ENCODE measurements around the gene DDB1.

- no peak for TF ChIP-seq GABPA (IDR thresholded peaks at IDR 0.05; ENCODE audit: low read depth)
- no peak for TF ChIP-seq CTCF (IDR thresholded peaks at IDR 0.05)
- TF ChIP-seq TAF1 (IDR thresholded peaks at IDR 0.05; ENCODE audit: borderline replicate concordance, low read depth, low read length), result no peak
- no peak for TF ChIP-seq IRF3 (IDR thresholded peaks at IDR 0.05; ENCODE audit: low read depth, low read length)
- no peak for TF ChIP-seq CHD2 (IDR thresholded peaks at IDR 0.05; ENCODE audit: low read length, partially characterized antibody)
- no peak for TF ChIP-seq NRF1 (IDR thresholded peaks at IDR 0.05; ENCODE audit: low read depth, low read length)
- TF ChIP-seq MAX (IDR thresholded peaks at IDR 0.05; ENCODE audit: low read depth), result no peak
- TF ChIP-seq YY1 (IDR thresholded peaks at IDR 0.05; ENCODE audit: low read depth), result no peak
- TF ChIP-seq REST (IDR thresholded peaks at IDR 0.05; ENCODE audit: low read depth, low read length), result no peak
- TF ChIP-seq RCOR1 (IDR thresholded peaks at IDR 0.05; ENCODE audit: low read length), result no peak
These were observed 48.0 kb upstream of the DDB1 start for GRCh38 chr11:61380884-61381283.

Measured in SK-N-SH (cell line).